ENCODE measurements around the gene GPR15LG. TPM values are rescaled to one million over a fixed set of nuclear protein-coding genes. Genes with fewer than 3 reads are reported as not detected.
"Not testable (repeated sequence)": the region's sequence is repeated elsewhere in the genome, so short reads cannot be mapped to it uniquely, and the experiment has no call there.

Gene GPR15LG
- total RNA-seq, 1 donor from 2014 or later, result not detected

DNA sequence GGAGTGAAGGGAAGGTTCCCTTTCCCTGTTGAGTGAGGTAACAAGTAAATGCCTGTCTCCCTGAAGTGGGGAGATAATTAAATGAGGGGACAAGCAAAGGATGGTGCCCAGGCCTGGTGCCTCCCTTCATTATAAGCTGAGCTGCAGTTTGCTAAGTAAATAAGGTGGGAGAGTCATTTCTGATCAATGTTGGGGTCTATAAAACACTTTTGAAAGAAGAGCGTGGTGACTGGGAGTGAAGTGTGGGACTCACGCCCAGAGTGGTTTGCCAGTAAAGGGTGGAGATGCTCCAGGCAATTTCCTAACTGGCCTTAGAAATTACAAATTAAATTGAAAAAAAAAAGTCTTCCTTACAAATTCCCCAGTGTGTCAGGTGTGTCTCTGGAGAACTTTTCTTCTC lies 9.6 kb upstream of the GPR15LG start:
- Histone ChIP-seq H3K27ac (ENCODE audit: low read depth, low read length) (no peak overlapping the region), H3K27me3 (ENCODE audit: control insufficient read depth in 3 of 3, insufficient read depth in 3 of 3, low read length in 3 of 3) (peaks cover 3 to 17% (median 17%) of the 10 kb centered on the region in 3 donors), H3K9me3 (ENCODE audit: control insufficient read depth in 3 of 3, low read length in 3 of 3) (no peaks in the 10 kb centered on the region), H3K36me3 (ENCODE audit: control insufficient read depth in 3 of 3, insufficient read depth in 3 of 3, low read length in 3 of 3) (no peaks in the 10 kb centered on the region), H3K9ac (ENCODE audit: low read depth in 1 of 3, low read length in 3 of 3) (no peak overlapping the region), H3K4me3 (ENCODE audit: low read length in 3 of 3) (no peak overlapping the region), H3K4me1 (ENCODE audit: control insufficient read depth in 3 of 3, insufficient read depth in 3 of 3, low read length in 3 of 3) (no peaks in the 10 kb centered on the region)

DNA sequence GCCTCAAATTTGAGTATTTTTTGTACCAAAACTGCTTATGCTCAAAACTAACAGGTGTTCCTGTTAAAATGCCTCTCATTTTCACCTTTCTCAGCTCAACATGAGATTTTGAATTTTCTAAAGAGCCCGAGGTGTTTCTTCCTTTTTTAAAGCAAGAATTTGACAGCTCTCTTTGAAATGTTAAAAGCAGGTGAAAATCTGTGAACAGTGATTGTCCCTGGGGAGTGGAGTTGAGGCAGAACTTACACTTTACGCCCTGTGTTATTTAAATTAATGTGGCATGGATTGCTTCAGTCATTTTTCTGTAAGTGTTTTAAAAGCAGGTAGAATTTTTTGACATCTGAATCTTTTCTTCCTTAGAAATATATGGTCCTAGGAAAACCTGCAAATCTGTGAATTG lies 9.2 kb upstream of the GPR15LG start:
- no peak overlapping the region for H3K4me3 ChIP-seq (ENCODE audit: low read length in 3 of 3)
- H3K9me3 ChIP-seq (ENCODE audit: control insufficient read depth in 3 of 3, low read length in 3 of 3), result no peaks in the 10 kb centered on the region
- peaks cover 3 to 17% (median 14%) of the 10 kb centered on the region in 3 donors for H3K27me3 ChIP-seq (ENCODE audit: control insufficient read depth in 3 of 3, insufficient read depth in 3 of 3, low read length in 3 of 3)
- H3K27ac ChIP-seq (ENCODE audit: low read depth, low read length), result no peak overlapping the region
- no peak overlapping the region for H3K9ac ChIP-seq (ENCODE audit: low read depth in 1 of 3, low read length in 3 of 3)
- H3K4me1 ChIP-seq (ENCODE audit: control insufficient read depth in 3 of 3, insufficient read depth in 3 of 3, low read length in 3 of 3), result no peaks in the 10 kb centered on the region
- no peaks in the 10 kb centered on the region for H3K36me3 ChIP-seq (ENCODE audit: control insufficient read depth in 3 of 3, insufficient read depth in 3 of 3, low read length in 3 of 3)

DNA sequence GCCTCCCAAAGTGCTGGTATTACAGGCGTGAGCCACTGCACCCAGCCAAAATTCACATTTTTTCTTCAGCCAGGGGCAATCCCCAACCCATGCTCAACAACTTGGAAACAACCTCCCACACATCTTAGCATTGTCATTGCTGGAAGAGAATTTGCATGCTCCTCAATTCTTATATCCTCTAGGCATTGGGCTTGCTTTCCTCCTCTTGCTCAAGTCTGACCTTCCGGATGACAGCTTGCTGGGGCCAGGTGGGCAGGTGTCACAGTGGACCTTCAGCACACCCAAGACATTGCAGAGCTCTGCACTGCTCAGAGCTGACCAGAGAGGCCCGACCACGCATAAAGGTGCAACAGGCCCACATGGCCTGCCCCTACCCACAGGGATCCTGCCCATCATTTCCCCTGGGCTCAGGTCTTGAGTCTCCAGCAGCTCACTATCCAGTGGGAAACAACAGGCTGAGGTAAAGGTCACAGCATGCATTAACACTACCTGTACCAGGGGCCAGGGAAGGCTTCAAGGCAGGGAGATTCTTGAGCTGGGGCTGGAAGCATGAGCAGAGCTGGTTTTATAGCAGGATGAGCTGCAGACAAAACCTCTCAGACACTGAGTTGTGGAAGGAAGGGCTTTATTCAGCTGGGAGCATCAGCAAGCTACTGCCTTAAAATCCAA lies 6.8 kb upstream of the GPR15LG start:
- Histone ChIP-seq H3K4me1 (ENCODE audit: control insufficient read depth in 3 of 3, insufficient read depth in 3 of 3, low read length in 3 of 3) (no peaks in the 10 kb centered on the region), H3K9me3 (ENCODE audit: control insufficient read depth in 3 of 3, low read length in 3 of 3) (no peaks in the 10 kb centered on the region), H3K27me3 (ENCODE audit: control insufficient read depth in 3 of 3, insufficient read depth in 3 of 3, low read length in 3 of 3) (peaks cover 0 to 11% (median 6%) of the 10 kb centered on the region in 3 donors), H3K9ac (ENCODE audit: low read depth in 1 of 3, low read length in 3 of 3) (no peak overlapping the region), H3K36me3 (ENCODE audit: control insufficient read depth in 3 of 3, insufficient read depth in 3 of 3, low read length in 3 of 3) (no peaks in the 10 kb centered on the region), H3K4me3 (ENCODE audit: low read length in 3 of 3) (no peak overlapping the region), H3K27ac (ENCODE audit: low read depth, low read length) (no peak overlapping the region)

DNA sequence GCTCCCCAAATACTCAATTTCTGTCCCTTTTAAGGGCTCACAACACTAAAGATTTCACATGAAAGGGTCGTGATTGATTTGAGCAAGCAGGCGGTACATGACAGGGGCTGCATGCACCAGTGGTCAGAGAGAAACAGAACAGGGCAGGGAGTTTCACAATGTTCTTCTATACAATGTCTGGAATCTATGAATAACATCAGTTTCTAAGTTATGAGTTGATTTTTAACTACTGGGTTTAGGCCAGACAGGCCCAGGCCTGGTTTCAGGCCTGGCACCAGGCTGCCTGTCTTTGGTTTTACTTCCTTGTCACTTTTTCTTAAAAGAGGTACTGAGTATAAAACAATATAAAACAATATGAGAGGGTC lies 6.3 kb upstream of the GPR15LG start:
- not testable (repeated sequence) for H3K4me3 ChIP-seq (ENCODE audit: low read length in 3 of 3); H3K27ac ChIP-seq (ENCODE audit: low read depth, low read length); H3K27me3 ChIP-seq (ENCODE audit: control insufficient read depth in 3 of 3, insufficient read depth in 3 of 3, low read length in 3 of 3)

DNA sequence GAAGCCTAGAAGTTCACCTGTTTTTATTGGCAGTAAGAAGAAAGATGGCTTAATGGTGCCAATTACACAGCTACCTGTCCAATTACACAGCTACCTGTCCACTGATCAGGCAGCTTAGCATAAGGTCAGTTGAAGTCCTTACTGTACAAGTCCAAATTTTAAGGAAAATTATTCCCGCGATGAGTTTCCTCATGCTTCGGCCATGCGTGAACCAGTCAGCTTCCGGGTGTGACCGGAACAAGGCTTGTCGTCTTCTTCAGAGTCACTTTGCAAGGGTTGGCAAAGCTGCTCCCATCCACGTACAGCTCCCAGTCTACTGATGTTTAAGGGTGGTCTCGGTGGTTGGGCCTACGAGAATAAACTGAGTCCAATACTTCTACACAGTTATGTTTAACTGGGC lies 5.2 kb upstream of the GPR15LG start:
- not testable (repeated sequence) for H3K9me3 ChIP-seq (ENCODE audit: control insufficient read depth in 3 of 3, low read length in 3 of 3); H3K4me1 ChIP-seq (ENCODE audit: control insufficient read depth in 3 of 3, insufficient read depth in 3 of 3, low read length in 3 of 3); H3K9ac ChIP-seq (ENCODE audit: low read depth in 1 of 3, low read length in 3 of 3); H3K27me3 ChIP-seq (ENCODE audit: control insufficient read depth in 3 of 3, insufficient read depth in 3 of 3, low read length in 3 of 3); H3K4me3 ChIP-seq (ENCODE audit: low read length in 3 of 3); H3K27ac ChIP-seq (ENCODE audit: low read depth, low read length); H3K36me3 ChIP-seq (ENCODE audit: control insufficient read depth in 3 of 3, insufficient read depth in 3 of 3, low read length in 3 of 3)

More for the DNA sequence above, 6.3 kb upstream of the GPR15LG start:
- not testable (repeated sequence) for H3K36me3 ChIP-seq (ENCODE audit: control insufficient read depth in 3 of 3, insufficient read depth in 3 of 3, low read length in 3 of 3); H3K9ac ChIP-seq (ENCODE audit: low read depth in 1 of 3, low read length in 3 of 3); H3K9me3 ChIP-seq (ENCODE audit: control insufficient read depth in 3 of 3, low read length in 3 of 3); H3K4me1 ChIP-seq (ENCODE audit: control insufficient read depth in 3 of 3, insufficient read depth in 3 of 3, low read length in 3 of 3)

DNA sequence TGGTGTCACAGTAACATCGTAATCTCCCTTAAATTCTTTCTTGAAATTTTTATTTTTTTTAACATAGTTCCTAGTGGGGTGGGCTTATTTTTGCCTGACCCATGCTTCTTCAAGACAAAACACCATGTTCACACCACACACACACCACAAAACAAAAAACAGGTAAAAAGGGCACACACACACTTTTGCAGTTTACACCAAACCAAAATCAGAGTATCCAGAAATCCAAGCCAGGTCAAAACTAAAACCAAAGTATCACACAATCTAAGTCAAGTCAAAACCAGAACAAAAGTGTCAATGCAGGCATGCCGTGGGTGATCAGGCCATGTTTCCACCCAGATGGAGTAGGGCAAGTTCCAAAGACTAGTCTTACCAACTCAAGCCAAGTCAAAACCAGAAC lies 2.4 kb upstream of the GPR15LG start:
- H3K36me3 ChIP-seq (ENCODE audit: control insufficient read depth in 3 of 3, insufficient read depth in 3 of 3, low read length in 3 of 3); H3K9me3 ChIP-seq (ENCODE audit: control insufficient read depth in 3 of 3, low read length in 3 of 3); H3K9ac ChIP-seq (ENCODE audit: low read depth in 1 of 3, low read length in 3 of 3); H3K4me1 ChIP-seq (ENCODE audit: control insufficient read depth in 3 of 3, insufficient read depth in 3 of 3, low read length in 3 of 3); H3K27me3 ChIP-seq (ENCODE audit: control insufficient read depth in 3 of 3, insufficient read depth in 3 of 3, low read length in 3 of 3); H3K27ac ChIP-seq (ENCODE audit: low read depth, low read length); H3K4me3 ChIP-seq (ENCODE audit: low read length in 3 of 3): not testable (repeated sequence)

DNA sequence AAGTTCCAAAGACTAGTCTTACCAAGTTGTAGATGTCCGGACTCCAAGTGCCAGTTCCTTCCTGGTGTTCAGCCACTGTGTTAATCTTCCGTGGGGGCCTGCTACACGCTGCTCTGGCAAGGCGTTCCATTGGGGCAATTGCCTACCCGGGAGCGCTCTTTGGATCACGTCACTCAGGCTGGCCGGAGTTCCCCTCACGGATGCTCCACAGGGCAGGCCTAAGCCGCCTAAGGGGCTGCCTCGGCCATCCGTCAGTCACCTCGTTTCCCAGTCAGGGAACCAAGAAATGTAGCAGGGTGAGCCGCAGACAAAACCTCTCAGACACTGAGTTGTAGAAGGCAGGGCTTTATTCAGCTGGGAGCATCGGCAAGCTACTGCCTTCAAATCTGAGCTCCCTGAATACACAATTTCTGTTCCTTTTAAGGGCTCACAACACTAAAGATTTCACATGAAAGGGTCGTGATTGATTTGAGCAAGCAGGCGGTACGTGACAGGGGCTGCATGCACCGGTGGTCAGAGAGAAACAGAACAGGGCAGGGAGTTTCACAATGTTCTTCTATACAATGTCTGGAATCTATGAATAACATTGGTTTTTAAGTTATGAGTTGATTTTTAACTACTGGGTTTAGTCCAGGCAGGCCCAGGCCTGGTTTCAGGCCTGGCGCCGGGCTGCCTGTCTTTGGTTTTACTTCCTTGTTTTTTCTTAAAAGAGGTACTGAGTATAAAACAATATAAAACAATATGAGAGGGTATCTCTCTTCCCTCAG lies 1.7 kb upstream of the GPR15LG start:
- not testable (repeated sequence) for H3K4me3 ChIP-seq (ENCODE audit: low read length in 3 of 3); H3K27ac ChIP-seq (ENCODE audit: low read depth, low read length); H3K36me3 ChIP-seq (ENCODE audit: control insufficient read depth in 3 of 3, insufficient read depth in 3 of 3, low read length in 3 of 3); H3K27me3 ChIP-seq (ENCODE audit: control insufficient read depth in 3 of 3, insufficient read depth in 3 of 3, low read length in 3 of 3); H3K9ac ChIP-seq (ENCODE audit: low read depth in 1 of 3, low read length in 3 of 3); H3K9me3 ChIP-seq (ENCODE audit: control insufficient read depth in 3 of 3, low read length in 3 of 3); H3K4me1 ChIP-seq (ENCODE audit: control insufficient read depth in 3 of 3, insufficient read depth in 3 of 3, low read length in 3 of 3)

DNA sequence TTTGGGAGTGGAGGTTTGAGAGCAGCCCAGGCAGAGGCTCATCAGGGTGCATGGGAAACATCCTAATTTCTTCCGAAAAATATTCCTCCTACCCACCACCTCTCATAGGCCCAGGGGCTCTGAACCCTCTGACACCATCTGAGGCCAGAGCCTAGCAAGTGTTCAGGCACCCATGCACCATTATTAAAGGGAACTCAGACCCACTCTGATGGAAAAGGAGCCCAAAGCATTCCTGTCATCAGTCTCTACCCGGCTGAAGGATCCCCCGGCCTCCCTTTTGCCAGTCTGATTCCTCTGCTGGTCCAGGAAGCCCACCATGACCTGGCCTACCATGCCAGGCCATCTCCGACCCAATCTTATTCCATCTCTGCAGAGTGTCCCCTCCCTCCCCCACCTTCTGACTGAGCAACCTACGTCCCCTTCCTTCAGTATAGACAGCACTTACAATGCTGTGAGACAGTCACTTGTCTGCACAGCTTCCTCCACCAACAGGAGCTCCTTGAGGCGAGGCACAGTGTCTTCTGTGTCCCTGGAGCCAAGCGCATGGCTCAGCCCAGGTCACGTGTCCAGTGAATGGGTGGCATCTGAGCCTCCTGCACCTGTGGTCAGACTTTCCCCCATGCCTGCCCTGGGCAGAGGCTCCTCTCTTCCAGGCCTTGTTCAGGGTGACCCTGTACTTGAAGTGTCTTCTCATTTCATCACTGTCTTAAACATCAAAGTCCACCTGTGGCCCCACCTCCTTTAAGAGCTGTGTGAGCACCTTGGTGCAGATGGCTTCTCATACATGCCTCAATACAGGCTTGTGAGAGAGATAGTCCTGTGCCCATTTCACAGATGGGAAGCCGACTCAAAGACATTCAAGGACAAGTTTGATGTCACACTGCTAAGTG lies 889 bp upstream of the GPR15LG start:
- no peaks in the 10 kb centered on the region for H3K27me3 ChIP-seq (ENCODE audit: control insufficient read depth in 3 of 3, insufficient read depth in 3 of 3, low read length in 3 of 3)
- H3K9me3 ChIP-seq (ENCODE audit: control insufficient read depth in 3 of 3, low read length in 3 of 3), result no peaks in the 10 kb centered on the region
- no peaks in the 10 kb centered on the region for H3K4me1 ChIP-seq (ENCODE audit: control insufficient read depth in 3 of 3, insufficient read depth in 3 of 3, low read length in 3 of 3)
- H3K9ac ChIP-seq (ENCODE audit: low read depth in 1 of 3, low read length in 3 of 3), result no peak overlapping the region
- no peak overlapping the region for H3K27ac ChIP-seq (ENCODE audit: low read depth, low read length)
- H3K36me3 ChIP-seq (ENCODE audit: control insufficient read depth in 3 of 3, insufficient read depth in 3 of 3, low read length in 3 of 3), result no peaks in the 10 kb centered on the region
- no peak overlapping the region for H3K4me3 ChIP-seq (ENCODE audit: low read length in 3 of 3)

DNA sequence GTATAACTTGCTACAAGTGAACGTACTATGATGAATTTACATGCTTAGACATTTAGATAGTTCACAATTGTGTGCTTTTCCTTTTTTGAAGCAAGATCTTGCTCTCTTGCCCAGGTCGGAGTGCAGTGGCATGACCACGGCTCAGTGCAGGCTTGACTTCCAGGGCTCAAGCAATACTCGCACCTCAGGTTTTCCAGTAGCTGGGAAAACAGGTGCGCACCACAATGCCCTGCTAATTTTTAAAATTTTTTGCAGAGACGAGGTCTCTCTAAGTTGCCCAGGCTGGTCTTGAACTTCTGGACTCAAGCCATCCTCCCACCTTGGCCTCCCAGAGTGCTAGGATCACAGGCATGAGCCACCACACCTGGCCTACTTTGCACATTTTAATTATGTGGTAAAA lies 1.8 kb downstream of the GPR15LG start:
- no peak overlapping the region for H3K9ac ChIP-seq (ENCODE audit: low read depth in 1 of 3, low read length in 3 of 3)
- H3K36me3 ChIP-seq (ENCODE audit: control insufficient read depth in 3 of 3, insufficient read depth in 3 of 3, low read length in 3 of 3), result no peaks in the 10 kb centered on the region
- peaks cover 0 to 2% (median 2%) of the 10 kb centered on the region in 3 donors for H3K27me3 ChIP-seq (ENCODE audit: control insufficient read depth in 3 of 3, insufficient read depth in 3 of 3, low read length in 3 of 3)
- H3K9me3 ChIP-seq (ENCODE audit: control insufficient read depth in 3 of 3, low read length in 3 of 3), result no peaks in the 10 kb centered on the region
- H3K27ac ChIP-seq (ENCODE audit: low read depth, low read length), result no peak overlapping the region
- H3K4me1 ChIP-seq (ENCODE audit: control insufficient read depth in 3 of 3, insufficient read depth in 3 of 3, low read length in 3 of 3), result no peaks in the 10 kb centered on the region
- no peak overlapping the region for H3K4me3 ChIP-seq (ENCODE audit: low read length in 3 of 3)

DNA sequence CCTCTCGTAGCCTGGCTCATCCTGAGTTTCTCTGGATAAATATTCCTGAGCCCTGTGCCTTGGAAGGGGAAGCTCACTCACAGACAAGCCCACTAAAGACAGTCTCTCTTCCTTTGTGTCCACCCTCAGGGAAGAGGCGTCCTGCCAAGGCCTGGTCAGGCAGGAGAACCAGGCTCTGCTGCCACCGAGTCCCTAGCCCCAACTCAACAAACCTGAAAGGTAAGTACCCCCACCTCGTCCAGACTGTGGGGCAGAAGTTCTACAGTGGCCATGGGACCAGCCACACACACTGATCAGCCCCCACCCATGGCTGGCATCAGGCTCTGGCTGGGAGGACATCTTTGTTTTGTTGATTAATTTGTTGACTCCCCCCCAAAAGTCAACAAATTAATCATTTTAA lies 2.8 kb downstream of the GPR15LG start:
- H3K27ac ChIP-seq (ENCODE audit: low read depth, low read length), result no peak overlapping the region
- peaks cover 0 to 2% (median 2%) of the 10 kb centered on the region in 3 donors for H3K27me3 ChIP-seq (ENCODE audit: control insufficient read depth in 3 of 3, insufficient read depth in 3 of 3, low read length in 3 of 3)
- H3K9me3 ChIP-seq (ENCODE audit: control insufficient read depth in 3 of 3, low read length in 3 of 3), result no peaks in the 10 kb centered on the region
- no peaks in the 10 kb centered on the region for H3K36me3 ChIP-seq (ENCODE audit: control insufficient read depth in 3 of 3, insufficient read depth in 3 of 3, low read length in 3 of 3)
- no peak overlapping the region for H3K4me3 ChIP-seq (ENCODE audit: low read length in 3 of 3)
- no peaks in the 10 kb centered on the region for H3K4me1 ChIP-seq (ENCODE audit: control insufficient read depth in 3 of 3, insufficient read depth in 3 of 3, low read length in 3 of 3)
- no peak overlapping the region for H3K9ac ChIP-seq (ENCODE audit: low read depth in 1 of 3, low read length in 3 of 3)

Data from skeletal muscle tissue (tissue), 4 donors.